GM19351 (cell line): ENCODE results near the gene ZFP57.
"Not testable (repeated sequence)": the region's sequence is repeated elsewhere in the genome, so short reads cannot be mapped to it uniquely, and the experiment has no call there.

Experiments
- ATAC-seq: cut with Tn5 transposase; IDR thresholded peaks from one replicate; pipeline ENCODE4 v1.9.1; 2021; ENCODE audit warnings: mild to moderate bottlenecking, moderate library complexity; ENCODE audit not compliant: unreplicated experiment

The ZFP57 gene

GRCh38 chr6:29696147-29697125, 15.5 kb upstream of the ZFP57 start:
- ATAC-seq, result no peak

GRCh38 chr6:29694637-29695036, 13.7 kb upstream of the ZFP57 start:
- no peak for ATAC-seq

GRCh38 chr6:29685718-29686326, 4.9 kb upstream of the ZFP57 start:
- no peak for ATAC-seq

GRCh38 chr6:29681811-29682210, 859 bp upstream of the ZFP57 start:
- no peak for ATAC-seq

- ATAC-seq, result no peak
Observed at GRCh38 chr6:29680416-29680815, 536 bp downstream of the ZFP57 start.

GRCh38 chr6:29679962-29680361, 990 bp downstream of the ZFP57 start:
- ATAC-seq, result no peak

GRCh38 chr6:29678114-29678513, 2.8 kb downstream of the ZFP57 start:
- no peak for ATAC-seq

GRCh38 chr6:29676981-29677601, 3.9 kb downstream of the ZFP57 start:
- no peak for ATAC-seq

GRCh38 chr6:29675561-29675960, 5.4 kb downstream of the ZFP57 start:
- no peak for ATAC-seq

- no peak for ATAC-seq
Observed at GRCh38 chr6:29674008-29674407, 6.9 kb downstream of the ZFP57 start.

GRCh38 chr6:29673161-29673560, 7.8 kb downstream of the ZFP57 start:
- ATAC-seq, result no peak

GRCh38 chr6:29672116-29672515, 8.8 kb downstream of the ZFP57 start:
- ATAC-seq, result not testable (repeated sequence)

GRCh38 chr6:29671026-29671425, 9.9 kb downstream of the ZFP57 start:
- ATAC-seq, result no peak

- no peak for ATAC-seq
Observed at GRCh38 chr6:29667158-29667557, 13.8 kb downstream of the ZFP57 start.

GRCh38 chr6:29666826-29667130, 14.2 kb downstream of the ZFP57 start:
- ATAC-seq, result no peak

GRCh38 chr6:29665942-29666825, 14.8 kb downstream of the ZFP57 start:
- no peak for ATAC-seq

GRCh38 chr6:29663300-29664042, 17.5 kb downstream of the ZFP57 start:
- ATAC-seq, result no peak

- not testable (repeated sequence) for ATAC-seq
Observed at GRCh38 chr6:29661502-29662141, 19.3 kb downstream of the ZFP57 start.

- ATAC-seq, result no peak
Observed at GRCh38 chr6:29661071-29661470, 19.9 kb downstream of the ZFP57 start.

- ATAC-seq, result no peak
Observed at GRCh38 chr6:29656798-29657197, 24.2 kb downstream of the ZFP57 start, which contains the start of gene MOG. MOG (plus strand) TSS chr6:29657092; CDS start chr6:29657210, 118 bp downstream.
